HL-60 (cell line): ENCODE results near the gene ARHGAP24.
"Not testable (repeated sequence)": the region's sequence is repeated elsewhere in the genome, so short reads cannot be mapped to it uniquely, and the experiment has no call there.

Experiments
- DNase-seq, 2 experiments: peaks; one replicate each; pipeline ENCODE4 v3.0.0-alpha.2; 2010 to 2020; ENCODE audit warnings: low read depth in 1 of 2, low spot score in 1 of 2
- H3K27ac ChIP-seq: fragments of 250-450 bp; sonication (Bioruptor Pico); replicated peaks from 2 replicates; pipeline ENCODE4 v1.5.1; 2020; ENCODE audit warnings: mild to moderate bottlenecking, moderate library complexity
- H3K27me3 ChIP-seq: fragments of 250-450 bp; sonication (Bioruptor Pico); 2 replicates; pipeline ENCODE4 v1.5.1; 2021; ENCODE audit warnings: mild to moderate bottlenecking, moderate library complexity; ENCODE audit not compliant: insufficient read depth, poor library complexity, severe bottlenecking
- H3K4me3 ChIP-seq: replicated peaks from 2 replicates; pipeline ENCODE4 v1.5.1; 2011; ENCODE audit warnings: mild to moderate bottlenecking, control low read depth, low read length; ENCODE audit not compliant: insufficient read depth
- GABPA ChIP-seq: IDR thresholded peaks from 2 replicates; pipeline ENCODE4 v1.6.1; 2012; ENCODE audit warnings: low read depth
- POLR2AphosphoS5 ChIP-seq: IDR thresholded peaks from 2 replicates; pipeline ENCODE4 v1.6.1; 2012; ENCODE audit warnings: low read depth
- SPI1 ChIP-seq: IDR thresholded peaks from 2 replicates; pipeline ENCODE4 v1.6.1; 2012; ENCODE audit warnings: low read depth, mild to moderate bottlenecking, borderline replicate concordance
- TF ChIP-seq, protein P1 (sequence below): IDR thresholded peaks from one replicate; pipeline ENCODE4 v1.5.1; 2011; ENCODE audit warnings: low read length, control low read depth, inconsistent platforms; ENCODE audit not compliant: insufficient read depth
- TF ChIP-seq, protein P2 (sequence below): IDR thresholded peaks from 2 replicates; pipeline ENCODE4 v1.6.1; 2012; ENCODE audit warnings: low read depth; ENCODE audit not compliant: insufficient replicate concordance

The ARHGAP24 gene

DNA sequence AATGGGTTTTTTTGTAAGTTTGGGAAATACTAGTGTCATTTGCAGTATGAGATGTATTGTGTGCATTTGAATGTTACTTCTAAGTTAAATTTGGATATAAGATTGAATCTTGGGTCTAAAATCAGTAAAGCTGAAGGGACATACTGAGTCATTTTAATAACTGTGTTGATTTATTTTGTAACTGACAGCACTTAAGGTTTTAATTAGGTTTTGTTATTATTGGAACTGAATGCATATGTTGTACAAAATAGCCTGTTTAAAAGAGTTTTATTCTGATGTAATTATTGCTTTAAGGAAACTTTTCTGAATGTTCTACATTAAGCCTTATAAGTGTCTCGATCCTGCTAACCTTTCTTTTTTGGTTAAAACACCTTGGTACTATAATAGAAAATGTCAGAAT is 488.3 kb downstream of the ARHGAP24 start:
- no peak for DNase-seq
- no peak for TF ChIP-seq SPI1
- TF ChIP-seq, protein P1, sequence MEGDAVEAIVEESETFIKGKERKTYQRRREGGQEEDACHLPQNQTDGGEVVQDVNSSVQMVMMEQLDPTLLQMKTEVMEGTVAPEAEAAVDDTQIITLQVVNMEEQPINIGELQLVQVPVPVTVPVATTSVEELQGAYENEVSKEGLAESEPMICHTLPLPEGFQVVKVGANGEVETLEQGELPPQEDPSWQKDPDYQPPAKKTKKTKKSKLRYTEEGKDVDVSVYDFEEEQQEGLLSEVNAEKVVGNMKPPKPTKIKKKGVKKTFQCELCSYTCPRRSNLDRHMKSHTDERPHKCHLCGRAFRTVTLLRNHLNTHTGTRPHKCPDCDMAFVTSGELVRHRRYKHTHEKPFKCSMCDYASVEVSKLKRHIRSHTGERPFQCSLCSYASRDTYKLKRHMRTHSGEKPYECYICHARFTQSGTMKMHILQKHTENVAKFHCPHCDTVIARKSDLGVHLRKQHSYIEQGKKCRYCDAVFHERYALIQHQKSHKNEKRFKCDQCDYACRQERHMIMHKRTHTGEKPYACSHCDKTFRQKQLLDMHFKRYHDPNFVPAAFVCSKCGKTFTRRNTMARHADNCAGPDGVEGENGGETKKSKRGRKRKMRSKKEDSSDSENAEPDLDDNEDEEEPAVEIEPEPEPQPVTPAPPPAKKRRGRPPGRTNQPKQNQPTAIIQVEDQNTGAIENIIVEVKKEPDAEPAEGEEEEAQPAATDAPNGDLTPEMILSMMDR, result no peak
- TF ChIP-seq, protein P2, sequence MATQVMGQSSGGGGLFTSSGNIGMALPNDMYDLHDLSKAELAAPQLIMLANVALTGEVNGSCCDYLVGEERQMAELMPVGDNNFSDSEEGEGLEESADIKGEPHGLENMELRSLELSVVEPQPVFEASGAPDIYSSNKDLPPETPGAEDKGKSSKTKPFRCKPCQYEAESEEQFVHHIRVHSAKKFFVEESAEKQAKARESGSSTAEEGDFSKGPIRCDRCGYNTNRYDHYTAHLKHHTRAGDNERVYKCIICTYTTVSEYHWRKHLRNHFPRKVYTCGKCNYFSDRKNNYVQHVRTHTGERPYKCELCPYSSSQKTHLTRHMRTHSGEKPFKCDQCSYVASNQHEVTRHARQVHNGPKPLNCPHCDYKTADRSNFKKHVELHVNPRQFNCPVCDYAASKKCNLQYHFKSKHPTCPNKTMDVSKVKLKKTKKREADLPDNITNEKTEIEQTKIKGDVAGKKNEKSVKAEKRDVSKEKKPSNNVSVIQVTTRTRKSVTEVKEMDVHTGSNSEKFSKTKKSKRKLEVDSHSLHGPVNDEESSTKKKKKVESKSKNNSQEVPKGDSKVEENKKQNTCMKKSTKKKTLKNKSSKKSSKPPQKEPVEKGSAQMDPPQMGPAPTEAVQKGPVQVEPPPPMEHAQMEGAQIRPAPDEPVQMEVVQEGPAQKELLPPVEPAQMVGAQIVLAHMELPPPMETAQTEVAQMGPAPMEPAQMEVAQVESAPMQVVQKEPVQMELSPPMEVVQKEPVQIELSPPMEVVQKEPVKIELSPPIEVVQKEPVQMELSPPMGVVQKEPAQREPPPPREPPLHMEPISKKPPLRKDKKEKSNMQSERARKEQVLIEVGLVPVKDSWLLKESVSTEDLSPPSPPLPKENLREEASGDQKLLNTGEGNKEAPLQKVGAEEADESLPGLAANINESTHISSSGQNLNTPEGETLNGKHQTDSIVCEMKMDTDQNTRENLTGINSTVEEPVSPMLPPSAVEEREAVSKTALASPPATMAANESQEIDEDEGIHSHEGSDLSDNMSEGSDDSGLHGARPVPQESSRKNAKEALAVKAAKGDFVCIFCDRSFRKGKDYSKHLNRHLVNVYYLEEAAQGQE, result no peak
- no peak for TF ChIP-seq GABPA
- TF ChIP-seq POLR2AphosphoS5, result no peak
- Histone ChIP-seq H3K4me3 (no peak overlapping the region), H3K27me3 (no peaks in the 10 kb centered on the region), H3K27ac (no peak overlapping the region)

DNA sequence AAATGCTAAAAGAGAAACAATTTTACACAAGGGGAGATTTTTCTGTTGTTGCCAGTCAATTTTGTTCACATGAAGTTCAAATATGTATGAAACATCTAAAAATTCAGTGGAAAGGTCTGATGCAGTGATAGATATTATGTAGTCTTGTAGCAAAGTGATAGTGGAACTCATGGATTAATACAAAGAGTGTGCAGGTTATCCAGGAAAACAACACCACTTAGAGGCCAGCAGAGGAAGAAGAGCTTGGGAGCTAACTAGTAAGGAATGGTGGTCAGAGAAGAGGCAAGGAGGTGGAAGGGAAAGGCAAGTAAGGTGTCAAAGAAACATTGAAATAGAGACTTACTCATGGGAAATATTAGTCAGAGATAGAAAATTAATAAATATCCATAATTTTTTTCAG is 489.3 kb downstream of the ARHGAP24 start:
- Histone ChIP-seq H3K27ac (no peak overlapping the region), H3K4me3 (no peak overlapping the region), H3K27me3 (no peaks in the 10 kb centered on the region)
- TF ChIP-seq POLR2AphosphoS5 (no peak), SPI1 (no peak), GABPA (no peak)
- TF ChIP-seq, protein P2, result no peak
- TF ChIP-seq, protein P1, result no peak
- no peak for DNase-seq

DNA sequence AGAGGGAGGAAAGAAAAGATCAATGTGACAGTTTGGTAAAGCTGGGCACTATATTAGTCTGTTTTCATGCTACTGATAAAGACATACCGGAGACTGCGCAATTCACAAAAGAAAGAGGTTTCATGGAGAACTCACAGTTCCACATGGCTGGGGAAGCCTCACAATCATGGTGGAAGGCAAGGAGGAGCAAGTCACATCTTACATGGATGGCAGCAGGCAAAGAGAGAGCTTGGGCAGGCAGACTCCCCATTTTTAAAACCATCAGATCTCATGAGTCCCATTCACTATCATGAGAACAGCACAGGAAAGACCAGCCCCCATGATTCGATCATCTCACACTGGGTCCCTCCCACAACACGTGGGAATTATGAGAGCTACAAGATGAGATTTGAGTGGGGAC is 490.1 kb downstream of the ARHGAP24 start:
- not testable (repeated sequence) for H3K27me3 ChIP-seq, H3K4me3 ChIP-seq, H3K27ac ChIP-seq, DNase-seq

DNA sequence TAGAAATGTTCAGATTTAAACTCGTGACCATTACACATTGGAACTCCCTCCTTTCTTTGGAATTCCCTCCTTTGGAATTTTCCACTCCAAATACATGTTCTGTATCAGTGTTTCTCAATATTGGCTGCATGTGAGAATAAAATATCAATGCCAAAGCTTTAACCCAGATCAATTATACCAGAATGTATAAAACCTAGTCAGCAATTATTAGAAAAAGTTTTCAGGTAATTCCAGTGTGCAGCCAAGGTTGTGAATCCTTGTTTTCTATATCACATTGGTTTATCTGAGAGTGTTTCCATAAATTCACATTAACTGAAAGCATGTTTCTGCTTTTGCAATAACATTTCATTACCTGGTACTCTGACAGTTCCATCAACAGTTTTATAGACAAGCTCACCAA is 490.6 kb downstream of the ARHGAP24 start:
- Histone ChIP-seq H3K4me3 (no peak overlapping the region), H3K27me3 (no peaks in the 10 kb centered on the region), H3K27ac (no peak overlapping the region)
- DNase-seq, result no peak
- TF ChIP-seq SPI1 (no peak), POLR2AphosphoS5 (no peak), GABPA (no peak)
- TF ChIP-seq, protein P1, result no peak
- TF ChIP-seq, protein P2, result no peak
